ENCODE measurements around the gene NEAT1.

NEAT1 gene

DNA sequence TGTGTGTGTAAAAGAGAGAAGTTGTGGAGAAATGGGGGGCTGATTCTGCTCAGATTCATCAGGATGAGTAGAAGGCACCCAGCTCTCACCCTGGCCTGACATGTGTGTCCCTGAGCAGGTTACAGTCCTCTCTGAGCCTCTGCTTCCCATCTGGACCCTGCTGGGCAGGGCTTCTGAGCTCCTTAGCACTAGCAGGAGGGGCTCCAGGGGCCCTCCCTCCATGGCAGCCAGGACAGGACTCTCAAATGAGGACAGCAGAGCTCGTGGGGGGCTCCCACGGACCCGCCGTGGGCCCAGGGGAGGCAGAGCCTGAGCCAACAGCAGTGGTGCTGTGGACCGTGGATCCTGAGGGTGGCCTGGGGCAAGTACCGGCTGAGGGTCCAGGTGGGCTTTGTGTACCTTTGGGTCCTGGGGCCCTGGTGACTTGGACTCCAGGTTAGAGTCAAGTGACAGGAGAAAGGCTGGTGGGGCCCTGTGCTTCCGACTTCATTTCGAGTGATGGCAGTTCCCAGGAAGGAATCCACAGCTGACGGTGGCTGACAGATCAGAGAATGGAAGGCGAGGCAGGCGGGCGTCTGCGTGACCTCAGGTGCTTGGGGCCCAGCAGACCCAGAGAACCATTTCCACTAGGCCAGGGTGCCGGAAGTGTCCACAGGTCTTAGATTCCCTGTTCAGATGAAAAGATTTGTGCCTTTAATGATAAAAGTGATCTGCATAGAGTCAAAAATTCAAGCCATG, 21.9 kb downstream of the NEAT1 start:
- ChIA-PET CTCF (interaction anchor here (1.1 kb wide), 1 partner anchor 27 kb away, joined by 3 read pairs; no protein-coding TSS in a partner anchor), POLR2A (interaction anchor here (0.7 to 11.2 kb wide), 9 partner anchors 12 to 65 kb away, joined by 3 to 156 read pairs (median 5); partner anchors contain the start of genes MALAT1 and NEAT1)
- TF ChIP-seq ZNF384 (IDR thresholded peaks at IDR 0.05) (no peak), SUZ12 (IDR thresholded peaks at IDR 0.05) (no peak), FOXA1 (IDR thresholded peaks at IDR 0.05) (no peak), BHLHE40 (IDR thresholded peaks at IDR 0.05; ENCODE audit: borderline replicate concordance) (no peak), ELF4 (IDR thresholded peaks at IDR 0.05) (no peak), CTBP1 (IDR thresholded peaks at IDR 0.05; ENCODE audit: borderline replicate concordance) (no peak), SP1 (IDR thresholded peaks at IDR 0.05) (no peak), FOXK2 (IDR thresholded peaks at IDR 0.05) (no peak), ARNT (IDR thresholded peaks at IDR 0.05) (no peak), HDGF (IDR thresholded peaks at IDR 0.05; ENCODE audit: borderline replicate concordance) (no peak), LEF1 (IDR thresholded peaks at IDR 0.05; ENCODE audit: borderline replicate concordance) (no peak), FOXM1 (IDR thresholded peaks at IDR 0.05; ENCODE audit: borderline replicate concordance) (no peak), TARDBP (IDR thresholded peaks at IDR 0.05) (no peak), NFRKB (IDR thresholded peaks at IDR 0.05) (no peak)
- TF ChIP-seq, protein P1, sequence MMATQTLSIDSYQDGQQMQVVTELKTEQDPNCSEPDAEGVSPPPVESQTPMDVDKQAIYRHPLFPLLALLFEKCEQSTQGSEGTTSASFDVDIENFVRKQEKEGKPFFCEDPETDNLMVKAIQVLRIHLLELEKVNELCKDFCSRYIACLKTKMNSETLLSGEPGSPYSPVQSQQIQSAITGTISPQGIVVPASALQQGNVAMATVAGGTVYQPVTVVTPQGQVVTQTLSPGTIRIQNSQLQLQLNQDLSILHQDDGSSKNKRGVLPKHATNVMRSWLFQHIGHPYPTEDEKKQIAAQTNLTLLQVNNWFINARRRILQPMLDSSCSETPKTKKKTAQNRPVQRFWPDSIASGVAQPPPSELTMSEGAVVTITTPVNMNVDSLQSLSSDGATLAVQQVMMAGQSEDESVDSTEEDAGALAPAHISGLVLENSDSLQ (IDR thresholded peaks at IDR 0.05) = no peak
- DNase-seq (ENCODE audit: extremely low spot score) = no peak

DNA sequence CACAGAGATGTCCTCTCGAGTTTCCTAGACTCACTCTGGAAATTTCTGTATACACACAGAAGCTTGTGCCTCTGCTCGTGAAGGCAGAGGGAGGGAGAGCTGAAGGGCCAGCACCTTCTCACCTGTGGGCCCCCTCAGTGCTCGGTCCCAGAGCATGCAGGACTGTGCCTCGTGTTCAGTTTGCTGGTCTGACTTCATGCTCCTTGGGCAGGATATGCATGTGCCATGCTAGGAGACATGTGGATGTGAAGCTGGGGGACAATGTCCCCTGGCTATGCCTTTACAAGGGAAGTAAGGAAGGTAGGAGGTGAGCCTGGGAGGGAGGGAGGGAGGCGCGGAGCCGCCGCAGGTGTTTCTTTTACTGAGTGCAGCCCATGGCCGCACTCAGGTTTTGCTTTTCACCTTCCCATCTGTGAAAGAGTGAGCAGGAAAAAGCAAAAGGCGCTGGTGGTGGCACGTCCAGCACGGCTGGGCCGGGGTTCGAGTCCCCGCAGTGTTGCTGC, 22.6 kb downstream of the NEAT1 start:
- TF ChIP-seq FOXA1 (IDR thresholded peaks at IDR 0.05) (no peak), SUZ12 (IDR thresholded peaks at IDR 0.05) (no peak), TARDBP (IDR thresholded peaks at IDR 0.05) (no peak), ELF4 (IDR thresholded peaks at IDR 0.05) (no peak), SP1 (IDR thresholded peaks at IDR 0.05) (no peak), FOXK2 (IDR thresholded peaks at IDR 0.05) (no peak), FOXM1 (IDR thresholded peaks at IDR 0.05; ENCODE audit: borderline replicate concordance) (no peak), LEF1 (IDR thresholded peaks at IDR 0.05; ENCODE audit: borderline replicate concordance) (no peak), HDGF (IDR thresholded peaks at IDR 0.05; ENCODE audit: borderline replicate concordance) (no peak), CTBP1 (IDR thresholded peaks at IDR 0.05; ENCODE audit: borderline replicate concordance) (no peak), ARNT (IDR thresholded peaks at IDR 0.05) (no peak), NFRKB (IDR thresholded peaks at IDR 0.05) (no peak), BHLHE40 (IDR thresholded peaks at IDR 0.05; ENCODE audit: borderline replicate concordance) (no peak), L3MBTL2 (conservative IDR thresholded peaks at IDR 0.05) (no peak), ZNF384 (IDR thresholded peaks at IDR 0.05) (no peak)
- TF ChIP-seq, protein P1 (IDR thresholded peaks at IDR 0.05) = no peak
- no peak for DNase-seq (ENCODE audit: extremely low spot score)
- POLR2A ChIA-PET = interaction anchor here (0.6 to 11.2 kb wide), 9 partner anchors 13 to 64 kb away, joined by 3 to 156 read pairs (median 7); partner anchors contain the start of genes MALAT1 and NEAT1
- CTCF ChIA-PET = interaction anchor here (1.1 kb wide), 1 partner anchor 26 kb away, joined by 3 read pairs; no protein-coding TSS in a partner anchor

DNA sequence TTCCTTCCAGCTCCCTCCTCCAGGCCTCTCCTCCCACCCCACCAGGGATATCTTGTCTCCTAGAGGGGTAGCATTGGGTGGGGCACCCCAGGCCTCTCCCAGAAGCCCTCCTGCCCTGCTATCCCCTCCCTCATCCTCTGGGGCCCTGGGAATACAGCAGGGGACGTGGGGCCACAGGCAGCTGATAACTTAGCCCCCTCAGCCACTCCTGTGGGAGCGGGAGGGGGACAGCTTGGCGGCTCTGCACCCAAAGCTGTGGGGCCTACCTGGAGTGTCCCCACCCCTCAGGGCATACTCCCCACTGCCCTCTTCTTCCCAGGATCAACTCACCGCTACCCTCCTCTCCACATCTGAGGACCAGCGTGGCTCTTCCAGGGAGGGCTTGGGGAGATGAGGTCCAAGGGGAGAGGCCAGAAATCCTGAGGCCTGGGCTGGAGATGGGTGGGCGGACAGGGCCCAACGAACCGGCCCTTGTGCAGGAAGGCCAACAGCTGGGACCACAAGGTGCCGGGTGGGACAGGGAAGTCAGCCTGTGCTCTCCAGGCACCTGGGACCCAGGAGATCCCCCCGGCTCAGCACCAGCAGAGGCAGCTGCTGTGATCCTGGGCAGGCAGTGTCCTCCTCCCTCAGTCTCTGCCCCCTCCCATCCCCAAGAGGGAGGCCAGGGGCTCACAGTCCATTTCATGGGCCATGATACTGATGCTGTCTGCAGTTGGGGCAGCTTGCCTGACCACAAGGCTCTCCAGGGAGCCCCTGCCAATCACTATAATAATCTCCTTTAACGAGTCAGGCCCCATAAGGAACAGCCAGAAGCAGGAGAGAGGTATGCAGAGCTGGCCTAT, 23.2 kb downstream of the NEAT1 start:
- ChIA-PET POLR2A (interaction anchor here (0.6 to 11.2 kb wide), 15 partner anchors 12 to 63 kb away, joined by 3 to 156 read pairs (median 5); partner anchors contain the start of genes MALAT1 and NEAT1), CTCF (interaction anchor here (0.6 to 1.4 kb wide), 5 partner anchors 26 to 131 kb away, joined by 3 to 4 read pairs (median 3); no protein-coding TSS in a partner anchor)
- no peak for DNase-seq (ENCODE audit: extremely low spot score)
- TF ChIP-seq CTBP1 (IDR thresholded peaks at IDR 0.05; ENCODE audit: borderline replicate concordance) (no peak), LEF1 (IDR thresholded peaks at IDR 0.05; ENCODE audit: borderline replicate concordance) (no peak), SUZ12 (IDR thresholded peaks at IDR 0.05) (no peak), FOXA1 (IDR thresholded peaks at IDR 0.05) (no peak), TARDBP (IDR thresholded peaks at IDR 0.05) (no peak), NFRKB (IDR thresholded peaks at IDR 0.05) (no peak), BHLHE40 (IDR thresholded peaks at IDR 0.05; ENCODE audit: borderline replicate concordance) (no peak), HDGF (IDR thresholded peaks at IDR 0.05; ENCODE audit: borderline replicate concordance) (no peak)
- TF ChIP-seq, protein P1 (IDR thresholded peaks at IDR 0.05) = peak; percentile 84

DNA sequence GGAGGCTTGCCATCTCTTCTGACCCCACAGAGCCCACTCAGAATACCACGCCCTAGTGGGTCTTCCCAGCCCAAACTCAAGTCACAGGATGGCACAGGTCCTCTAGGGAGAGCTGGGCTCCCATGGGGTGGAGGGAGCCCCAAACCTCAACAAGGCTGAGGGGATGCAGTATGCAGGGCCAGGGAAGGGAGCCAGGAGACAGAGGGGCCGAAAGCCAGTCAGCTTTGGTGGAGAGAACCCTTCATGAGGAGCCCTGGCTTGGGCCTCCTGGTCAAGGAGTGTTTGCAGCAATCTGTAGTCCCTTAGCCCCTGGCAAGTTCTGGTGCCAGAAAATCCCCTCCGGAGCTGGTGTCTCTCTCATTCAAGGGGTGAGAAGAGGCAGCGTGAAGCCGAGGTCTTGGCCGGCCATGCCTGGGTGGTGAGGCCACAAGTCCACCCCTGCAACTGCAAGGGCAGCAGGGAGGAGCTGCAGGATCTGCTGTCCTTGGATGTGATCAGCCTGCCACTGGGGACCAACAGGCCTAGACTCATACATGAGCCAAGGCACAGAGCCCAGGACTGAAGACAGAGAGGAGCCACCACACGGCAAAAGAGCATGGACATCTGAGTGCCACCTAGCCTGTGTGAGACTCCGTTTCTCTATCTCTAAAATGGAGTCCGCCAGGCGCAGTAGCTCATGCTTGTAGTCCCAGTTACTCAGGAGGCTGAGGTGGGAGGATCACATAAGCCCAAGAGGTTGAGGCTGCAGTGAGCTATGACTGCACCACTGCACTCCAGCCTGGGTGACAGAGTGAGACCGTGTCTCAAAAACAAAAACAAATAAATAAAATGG, 24.1 kb downstream of the NEAT1 start:
- no peak for TF ChIP-seq HDGF (IDR thresholded peaks at IDR 0.05; ENCODE audit: borderline replicate concordance)
- CTCF ChIA-PET = interaction anchor here (0.6 to 1.4 kb wide), 6 partner anchors 25 to 131 kb away, joined by 3 to 4 read pairs (median 3); no protein-coding TSS in a partner anchor

More for the DNA sequence above, 24.1 kb downstream of the NEAT1 start:
- POLR2A ChIA-PET = interaction anchor here (1.0 to 11.2 kb wide), 16 partner anchors 13 to 76 kb away, joined by 3 to 156 read pairs (median 6); partner anchors contain the start of genes MALAT1 and NEAT1
- no peak for DNase-seq (ENCODE audit: extremely low spot score)

All from HEK293T (cell line).